GM21515 (cell line): ENCODE results near the gene WDR91.

Source experiments
- ATAC-seq: cut with Tn5 transposase; IDR thresholded peaks from one replicate; pipeline ENCODE4 v1.9.1; 2021; ENCODE audit not compliant: unreplicated experiment

WDR91 gene

GRCh38 chr7:135162382-135163001 is 48.8 kb downstream of the WDR91 start:
- no peak for ATAC-seq

- ATAC-seq, result no peak
Measured at GRCh38 chr7:135161669-135162068, 49.7 kb downstream of the WDR91 start.

DNA sequence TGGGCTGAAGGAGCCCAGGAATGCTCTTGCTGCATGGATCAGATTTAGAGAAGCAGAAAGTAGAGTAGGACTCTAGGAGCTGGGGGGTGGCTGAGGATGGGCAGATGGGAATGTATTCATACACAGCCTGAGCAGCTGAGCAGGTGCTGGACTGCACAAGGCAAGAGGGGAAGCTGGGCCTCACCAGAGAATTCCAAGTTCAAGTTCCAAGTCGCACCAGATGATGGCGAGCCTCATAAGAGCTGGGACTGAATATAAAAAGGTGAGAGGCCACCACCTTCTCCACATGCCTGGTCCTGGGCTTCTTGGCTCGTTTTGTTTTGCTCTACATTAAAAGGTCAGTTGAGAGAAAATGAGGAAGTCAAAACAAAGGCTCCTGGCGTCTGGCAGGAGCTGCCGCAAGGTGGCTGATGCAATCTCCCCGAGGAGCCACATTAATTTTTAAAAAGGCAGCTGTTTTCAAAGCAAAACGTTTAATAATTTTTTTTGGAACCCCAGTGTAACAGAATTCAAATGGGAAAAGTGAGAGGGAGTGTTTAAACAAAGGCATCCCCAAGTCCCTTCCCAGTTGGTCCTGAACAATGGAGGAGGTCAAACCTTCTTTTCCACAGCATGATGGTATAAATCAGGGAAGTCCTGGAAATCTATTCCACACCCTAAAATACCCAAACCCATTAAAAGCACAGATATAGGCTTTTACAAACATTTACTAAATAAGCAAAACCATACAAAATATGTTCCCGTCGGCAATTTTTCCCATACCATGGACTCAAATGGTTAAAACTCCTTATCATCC is 50.3 kb downstream of the WDR91 start:
- ATAC-seq, result no peak

DNA sequence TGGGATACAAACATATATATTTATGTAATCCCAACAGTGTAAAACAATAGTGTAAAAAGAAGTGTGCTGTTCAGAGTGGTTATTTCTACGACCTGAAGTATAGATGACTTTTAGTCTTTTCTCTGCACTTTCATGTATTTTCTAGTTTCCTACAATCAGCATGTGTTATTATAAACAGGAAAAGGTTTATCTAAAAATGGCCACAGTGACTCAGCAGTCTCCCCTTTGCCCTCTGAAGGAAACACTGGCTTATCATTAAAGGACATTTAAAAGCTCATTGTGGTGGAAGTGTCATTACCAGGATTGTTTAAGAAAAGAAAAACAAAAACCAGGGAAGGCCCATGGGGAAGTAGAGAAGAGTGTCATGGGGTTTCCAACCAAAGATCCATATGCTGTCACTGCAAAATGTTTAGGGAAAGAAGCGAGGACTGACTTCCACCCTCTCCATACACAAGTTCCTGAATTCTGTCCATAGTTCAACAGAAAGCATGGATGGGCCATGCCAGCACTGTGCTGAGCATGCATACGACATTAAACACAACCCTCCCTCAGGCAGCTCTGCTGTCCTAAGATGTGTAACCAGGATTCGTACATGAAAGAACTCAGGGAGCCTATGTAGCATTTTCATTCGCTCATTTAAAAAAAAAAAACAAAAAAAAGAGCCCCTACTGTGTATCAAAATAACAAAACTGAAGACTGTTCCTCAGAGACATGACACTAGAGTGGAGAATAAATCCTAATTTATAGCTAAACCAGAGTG is 51.0 kb downstream of the WDR91 start:
- peak; percentile 42 for ATAC-seq

DNA sequence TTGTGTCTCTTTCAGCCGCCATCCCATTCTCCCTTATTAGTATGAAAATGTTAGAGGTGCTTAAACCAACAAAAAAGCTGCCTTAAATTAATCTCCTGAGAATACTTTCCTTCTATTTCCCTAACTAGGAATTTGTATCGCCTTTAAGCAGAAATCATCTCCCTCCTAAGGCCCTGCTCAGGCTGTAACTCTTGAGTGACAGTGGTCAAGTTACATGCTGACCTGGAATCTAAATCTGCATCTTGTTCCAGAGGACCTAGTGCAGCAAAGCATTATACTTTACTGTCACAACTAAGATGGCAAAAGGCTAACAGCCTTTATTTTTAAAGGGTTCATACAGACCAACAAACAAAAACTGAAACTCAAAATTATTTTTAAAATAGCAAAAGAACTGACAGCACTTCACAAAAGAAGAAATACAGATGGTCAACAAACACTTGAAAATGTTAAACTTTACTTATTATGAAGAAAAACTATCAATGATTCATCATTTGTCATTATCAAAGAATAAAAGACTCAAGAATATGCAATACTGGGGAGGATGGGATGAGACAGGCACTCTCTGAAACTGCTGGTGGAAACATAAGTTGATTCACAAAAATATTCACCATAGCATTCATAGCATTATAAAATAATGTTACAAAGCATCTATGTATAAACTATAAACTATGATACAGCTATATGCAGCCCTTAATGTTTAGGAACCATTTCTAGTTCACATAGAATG is 51.8 kb downstream of the WDR91 start:
- ATAC-seq, result no peak

DNA sequence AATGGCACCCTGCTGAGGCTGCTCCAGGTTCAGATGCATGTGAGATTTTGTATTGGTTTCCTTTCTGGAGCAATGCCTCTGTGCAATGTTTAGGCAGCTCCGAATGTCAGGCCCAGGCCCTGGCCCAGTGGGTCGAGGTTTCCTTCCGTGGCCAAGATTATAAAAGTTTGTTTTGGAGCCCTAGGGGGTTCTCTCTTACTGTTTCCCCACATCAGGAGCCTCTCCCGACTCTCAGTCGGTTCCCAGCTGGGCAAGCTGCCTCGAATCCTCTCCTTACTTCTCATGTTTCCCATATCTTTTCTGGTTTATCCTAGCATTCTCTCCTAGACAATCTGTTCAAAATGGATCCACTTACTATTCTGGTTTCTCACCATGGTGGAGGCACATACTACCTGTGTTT is 52.5 kb downstream of the WDR91 start:
- no peak for ATAC-seq

DNA sequence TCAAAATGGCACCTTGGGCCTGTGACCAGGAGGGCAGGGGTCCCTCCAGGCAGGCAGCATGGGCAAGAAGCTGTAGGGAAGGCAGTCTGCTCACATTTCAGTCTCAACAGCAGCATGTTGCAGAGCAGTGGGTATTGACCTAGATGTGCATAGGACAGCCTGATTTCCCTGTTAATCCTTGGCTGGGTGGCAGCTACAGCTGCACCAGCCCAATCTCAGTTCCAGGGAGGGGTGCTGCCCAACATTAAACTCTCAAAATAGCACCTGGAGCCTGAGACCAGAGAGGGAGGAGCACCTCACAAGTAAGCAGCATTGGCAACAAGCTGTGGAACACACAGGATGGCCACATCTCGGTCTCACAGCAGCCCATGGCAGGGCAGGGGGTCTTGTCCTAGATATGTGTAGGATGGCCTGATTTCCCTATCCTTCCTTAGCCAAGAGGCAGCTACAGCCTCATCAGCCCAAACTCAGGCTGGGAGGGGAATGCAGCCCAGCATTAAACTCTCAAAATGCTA is 53.1 kb downstream of the WDR91 start:
- ATAC-seq, result no peak

- ATAC-seq, result no peak
Measured at GRCh38 chr7:135156290-135156689, 55.0 kb downstream of the WDR91 start.

GRCh38 chr7:135154734-135155133 is 56.6 kb downstream of the WDR91 start:
- no peak for ATAC-seq

GRCh38 chr7:135152442-135152841 is 58.9 kb downstream of the WDR91 start:
- ATAC-seq, result no peak

DNA sequence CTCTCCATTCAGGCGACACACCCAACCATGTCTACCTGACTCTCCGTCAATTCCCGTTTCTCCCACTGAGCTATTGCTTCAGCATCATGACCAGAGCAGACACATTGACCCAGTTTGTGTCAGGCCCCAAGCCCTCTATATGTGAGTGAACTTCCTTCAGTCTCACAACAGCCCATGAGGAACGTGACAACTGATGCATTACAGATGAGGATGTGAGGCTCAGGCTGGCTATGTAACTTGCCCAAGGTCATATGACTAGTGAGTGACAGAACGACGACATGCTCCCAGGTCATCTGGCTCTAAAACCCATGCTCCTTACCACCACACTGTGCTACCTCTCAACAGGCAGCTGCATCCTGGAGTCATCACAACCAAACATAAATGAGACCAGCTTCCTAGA is 59.8 kb downstream of the WDR91 start:
- ATAC-seq, result no peak

DNA sequence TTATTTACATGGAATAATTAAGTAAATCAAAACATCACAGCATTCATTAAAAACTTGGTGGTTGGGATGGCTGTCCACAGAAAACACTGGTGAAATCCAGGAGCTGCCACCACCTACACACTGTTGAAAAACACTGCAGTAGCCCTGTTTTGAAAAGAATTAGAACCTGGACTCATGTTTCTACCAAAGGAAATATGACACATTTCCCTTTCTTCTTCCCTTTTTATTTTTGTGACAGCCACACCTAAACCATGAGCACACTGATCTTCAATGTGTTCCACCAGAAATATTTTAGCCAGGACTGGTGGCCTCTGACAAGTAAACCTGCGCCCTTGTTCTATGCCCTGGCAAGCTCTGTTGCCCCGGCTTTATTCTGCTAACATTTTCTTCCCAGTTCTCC is 60.2 kb downstream of the WDR91 start:
- no peak for ATAC-seq

GRCh38 chr7:135150072-135150782 is 61.1 kb downstream of the WDR91 start:
- no peak for ATAC-seq

GRCh38 chr7:135147899-135148721 is 63.2 kb downstream of the WDR91 start, which contains the start of gene TMEM140:
Gene TMEM140, plus strand, starts transcription at chr7:135148072. Its CDS starts 16,370 bp downstream, at chr7:135164442.
- peak; percentile 72 for ATAC-seq

- peak; percentile 11 for ATAC-seq
Measured at GRCh38 chr7:135147341-135147898, 63.9 kb downstream of the WDR91 start.

GRCh38 chr7:135143885-135144668 is 67.2 kb downstream of the WDR91 start:
- ATAC-seq, result no peak
